ENCODE measurements around the gene AFAP1.
"Not testable (repeated sequence)": the region's sequence is repeated elsewhere in the genome, so short reads cannot be mapped to it uniquely, and the experiment has no call there.

AFAP1 gene

GRCh38 chr4:7947927-7948326 lies 8.3 kb upstream of the AFAP1 start:
- no peak for DNase-seq (ENCODE audit: extremely low spot score)
- TF ChIP-seq LEF1 (IDR thresholded peaks at IDR 0.05; ENCODE audit: borderline replicate concordance) (no peak), FOXK2 (IDR thresholded peaks at IDR 0.05) (no peak), PKNOX1 (IDR thresholded peaks at IDR 0.05) (no peak), SP1 (IDR thresholded peaks at IDR 0.05) (no peak), ARNT (IDR thresholded peaks at IDR 0.05) (no peak), ELF4 (IDR thresholded peaks at IDR 0.05) (no peak), NFRKB (IDR thresholded peaks at IDR 0.05) (no peak), BHLHE40 (IDR thresholded peaks at IDR 0.05; ENCODE audit: borderline replicate concordance) (no peak), FOXA1 (IDR thresholded peaks at IDR 0.05) (no peak), CTBP1 (IDR thresholded peaks at IDR 0.05; ENCODE audit: borderline replicate concordance) (no peak), TARDBP (IDR thresholded peaks at IDR 0.05) (no peak), ZNF384 (IDR thresholded peaks at IDR 0.05) (no peak), SUZ12 (IDR thresholded peaks at IDR 0.05) (no peak), FOXM1 (IDR thresholded peaks at IDR 0.05; ENCODE audit: borderline replicate concordance) (no peak), L3MBTL2 (conservative IDR thresholded peaks at IDR 0.05) (no peak), HDGF (IDR thresholded peaks at IDR 0.05; ENCODE audit: borderline replicate concordance) (no peak)
- CTCF ChIA-PET: no interaction called here
- POLR2A ChIA-PET: no interaction called here

- TF ChIP-seq ZNF384 (IDR thresholded peaks at IDR 0.05): no peak
- TF ChIP-seq SUZ12 (IDR thresholded peaks at IDR 0.05): no peak
- no peak for TF ChIP-seq HDGF (IDR thresholded peaks at IDR 0.05; ENCODE audit: borderline replicate concordance)
- TF ChIP-seq L3MBTL2 (conservative IDR thresholded peaks at IDR 0.05): no peak
- no peak for TF ChIP-seq BHLHE40 (IDR thresholded peaks at IDR 0.05; ENCODE audit: borderline replicate concordance)
- TF ChIP-seq ELF4 (IDR thresholded peaks at IDR 0.05): no peak
- no peak for TF ChIP-seq FOXM1 (IDR thresholded peaks at IDR 0.05; ENCODE audit: borderline replicate concordance)
- TF ChIP-seq LEF1 (IDR thresholded peaks at IDR 0.05; ENCODE audit: borderline replicate concordance): no peak
- no peak for TF ChIP-seq ARNT (IDR thresholded peaks at IDR 0.05)
- TF ChIP-seq FOXK2 (IDR thresholded peaks at IDR 0.05): no peak
- POLR2A ChIA-PET: interaction anchor here (0.6 kb wide), 1 partner anchor 259 kb away, joined by 3 read pairs; no protein-coding TSS in a partner anchor
- no peak for DNase-seq (ENCODE audit: extremely low spot score)
- CTCF ChIA-PET: no interaction called here
These were observed 6.2 kb upstream of the AFAP1 start for GRCh38 chr4:7945709-7946380.

- TF ChIP-seq ELF4 (IDR thresholded peaks at IDR 0.05) (no peak), ZNF384 (IDR thresholded peaks at IDR 0.05) (no peak), FOXA1 (IDR thresholded peaks at IDR 0.05) (no peak), FOXK2 (IDR thresholded peaks at IDR 0.05) (no peak), TARDBP (IDR thresholded peaks at IDR 0.05) (no peak)
- CTCF ChIA-PET: interaction anchor here (0.6 kb wide), 1 partner anchor 212 kb away, joined by 3 read pairs; no protein-coding TSS in a partner anchor
- no peak for DNase-seq (ENCODE audit: extremely low spot score)
- POLR2A ChIA-PET: no interaction called here
These were observed 5.0 kb upstream of the AFAP1 start for GRCh38 chr4:7944599-7945220.

GRCh38 chr4:7943688-7944087 lies 4.0 kb upstream of the AFAP1 start:
- DNase-seq (ENCODE audit: extremely low spot score); CTCF ChIA-PET; POLR2A ChIA-PET: not testable (repeated sequence)

- no peak for TF ChIP-seq ELF4 (IDR thresholded peaks at IDR 0.05)
- no peak for TF ChIP-seq ARNT (IDR thresholded peaks at IDR 0.05)
- TF ChIP-seq LEF1 (IDR thresholded peaks at IDR 0.05; ENCODE audit: borderline replicate concordance): no peak
- TF ChIP-seq L3MBTL2 (conservative IDR thresholded peaks at IDR 0.05): no peak
- no peak for TF ChIP-seq CTBP1 (IDR thresholded peaks at IDR 0.05; ENCODE audit: borderline replicate concordance)
- TF ChIP-seq FOXM1 (IDR thresholded peaks at IDR 0.05; ENCODE audit: borderline replicate concordance): no peak
- TF ChIP-seq PKNOX1 (IDR thresholded peaks at IDR 0.05): no peak
- TF ChIP-seq BHLHE40 (IDR thresholded peaks at IDR 0.05; ENCODE audit: borderline replicate concordance): no peak
- POLR2A ChIA-PET: no interaction called here
- CTCF ChIA-PET: no interaction called here
- DNase-seq (ENCODE audit: extremely low spot score): no peak
These were observed 3.5 kb upstream of the AFAP1 start for GRCh38 chr4:7943211-7943610.

GRCh38 chr4:7941965-7942496 lies 2.4 kb upstream of the AFAP1 start:
- DNase-seq (ENCODE audit: extremely low spot score): no peak
- ChIA-PET CTCF (no interaction called here), POLR2A (no interaction called here)
- no peak for TF ChIP-seq SUZ12 (IDR thresholded peaks at IDR 0.05)
- no peak for TF ChIP-seq LEF1 (IDR thresholded peaks at IDR 0.05; ENCODE audit: borderline replicate concordance)
- TF ChIP-seq CTBP1 (IDR thresholded peaks at IDR 0.05; ENCODE audit: borderline replicate concordance): no peak
- TF ChIP-seq HDGF (IDR thresholded peaks at IDR 0.05; ENCODE audit: borderline replicate concordance): no peak
- no peak for TF ChIP-seq SP1 (IDR thresholded peaks at IDR 0.05)
- no peak for TF ChIP-seq TARDBP (IDR thresholded peaks at IDR 0.05)
- no peak for TF ChIP-seq FOXA1 (IDR thresholded peaks at IDR 0.05)
- TF ChIP-seq FOXK2 (IDR thresholded peaks at IDR 0.05): no peak
- TF ChIP-seq L3MBTL2 (conservative IDR thresholded peaks at IDR 0.05): no peak
- TF ChIP-seq BHLHE40 (IDR thresholded peaks at IDR 0.05; ENCODE audit: borderline replicate concordance): no peak
- no peak for TF ChIP-seq NFRKB (IDR thresholded peaks at IDR 0.05)
